DLD1 (cell line): Measurements from ENCODE around the gene SNX13.

Source experiments
- in situ Hi-C: cut with HindIII; loops from 2 replicates; pipeline ENCODE4 v1.10.0; 2017; ENCODE audit warnings: low sequenced_read_pairs

Gene SNX13

DNA sequence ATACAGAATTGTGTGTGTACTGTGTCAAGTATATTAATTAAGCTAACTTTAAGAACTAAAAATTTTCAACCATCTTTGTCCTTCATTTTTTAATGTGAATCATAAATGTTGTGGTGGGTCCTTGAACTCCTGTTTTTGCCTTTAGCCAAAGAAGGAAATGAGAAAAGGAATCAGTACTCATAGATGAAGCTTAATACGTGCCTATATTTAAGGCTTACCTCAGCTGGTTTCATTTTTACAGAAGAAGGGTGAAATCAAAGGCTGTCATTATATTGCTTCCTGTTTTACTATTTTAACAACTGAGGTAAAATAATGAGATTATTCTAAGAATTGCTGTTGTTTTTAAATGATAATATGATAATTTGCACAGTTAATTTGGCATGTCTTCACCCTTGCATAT is 6.3 kb upstream of the SNX13 start:
- in situ Hi-C loops, result loop anchor here (5.0 kb wide), 1 partner anchor 59 kb away; no protein-coding TSS in a partner anchor

DNA sequence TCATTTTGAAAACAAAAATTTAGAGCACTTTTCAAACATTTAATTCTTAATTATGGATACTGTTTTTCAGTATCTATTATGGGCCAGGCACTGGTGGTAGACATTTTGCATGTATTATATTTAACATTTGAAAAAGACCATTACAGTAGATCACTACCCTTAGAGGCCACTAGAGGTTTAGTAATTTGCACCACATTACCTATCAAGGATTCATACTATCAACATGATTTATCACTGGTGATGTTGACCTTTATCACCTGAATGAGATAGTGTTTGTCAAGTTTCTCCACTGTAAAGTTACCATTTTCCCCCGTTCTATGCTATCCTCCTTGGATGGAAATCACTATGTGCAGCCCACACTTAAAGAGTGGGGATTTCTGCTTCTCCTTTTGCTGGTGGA is 4.4 kb upstream of the SNX13 start:
- in situ Hi-C loops, result loop anchor here (5.0 kb wide), 1 partner anchor 57 kb away; no protein-coding TSS in a partner anchor

DNA sequence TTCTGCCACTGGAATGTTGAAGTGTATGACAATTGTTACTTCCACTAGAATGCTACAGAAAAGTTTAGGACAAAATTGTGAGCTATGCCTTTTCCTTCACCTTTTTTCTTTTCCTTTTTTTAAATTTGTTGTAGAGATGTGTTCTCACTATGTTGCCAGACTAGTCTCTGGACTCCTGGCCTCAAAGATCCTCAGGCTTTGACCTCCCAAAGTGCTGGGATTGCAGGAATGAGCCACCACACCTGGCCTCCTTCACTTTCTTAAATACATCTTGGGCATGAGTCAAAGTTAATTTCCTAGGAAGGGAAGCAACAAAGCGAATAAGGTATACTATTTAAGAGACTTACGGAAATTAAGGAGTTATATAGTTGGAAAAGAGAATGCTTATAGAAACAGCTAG is 2.7 kb upstream of the SNX13 start:
- in situ Hi-C loops, result no loop called here

DNA sequence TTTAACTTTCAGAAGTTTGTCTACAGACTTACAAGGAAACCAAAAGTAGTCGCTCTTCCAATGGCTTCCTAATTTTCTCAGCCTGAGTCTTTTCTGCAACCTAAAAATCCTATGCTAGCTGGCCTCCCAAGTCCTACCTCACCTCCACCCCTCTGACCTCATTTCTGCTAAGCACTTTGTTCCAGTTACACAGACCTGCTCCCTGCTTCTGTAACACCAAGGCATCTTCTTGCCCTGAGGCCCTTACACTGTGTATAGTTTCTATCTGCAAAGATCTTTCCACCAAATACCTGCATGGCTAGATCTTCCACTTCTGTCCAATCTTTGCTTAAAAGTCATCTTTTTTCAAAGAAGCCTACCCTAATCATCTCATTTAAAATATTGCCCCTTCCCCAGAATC is 1.9 kb upstream of the SNX13 start:
- in situ Hi-C loops, result no loop called here

DNA sequence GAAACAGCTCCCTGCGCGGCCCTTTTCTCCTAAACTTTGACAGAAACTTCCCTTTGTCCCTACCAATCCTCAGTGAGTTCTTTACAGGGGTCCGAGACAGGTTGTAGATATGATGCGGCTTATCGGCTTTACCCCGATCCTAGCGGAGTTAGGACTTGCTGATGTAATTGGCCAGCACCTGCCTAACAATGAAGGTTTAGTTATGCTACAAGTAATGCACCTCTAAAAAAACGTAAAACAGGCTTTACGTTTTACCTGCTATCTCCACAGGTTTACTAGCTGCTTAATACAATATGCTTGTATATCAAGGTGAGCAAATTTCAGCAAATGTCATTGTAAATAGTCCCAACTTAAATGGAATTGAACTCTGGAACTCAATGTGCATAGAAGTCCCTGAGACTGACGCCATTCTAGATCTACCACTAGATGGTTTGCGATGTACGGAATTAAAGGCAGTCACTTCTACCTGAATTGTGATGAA is 697 bp upstream of the SNX13 start:
- in situ Hi-C loops, result no loop called here

DNA sequence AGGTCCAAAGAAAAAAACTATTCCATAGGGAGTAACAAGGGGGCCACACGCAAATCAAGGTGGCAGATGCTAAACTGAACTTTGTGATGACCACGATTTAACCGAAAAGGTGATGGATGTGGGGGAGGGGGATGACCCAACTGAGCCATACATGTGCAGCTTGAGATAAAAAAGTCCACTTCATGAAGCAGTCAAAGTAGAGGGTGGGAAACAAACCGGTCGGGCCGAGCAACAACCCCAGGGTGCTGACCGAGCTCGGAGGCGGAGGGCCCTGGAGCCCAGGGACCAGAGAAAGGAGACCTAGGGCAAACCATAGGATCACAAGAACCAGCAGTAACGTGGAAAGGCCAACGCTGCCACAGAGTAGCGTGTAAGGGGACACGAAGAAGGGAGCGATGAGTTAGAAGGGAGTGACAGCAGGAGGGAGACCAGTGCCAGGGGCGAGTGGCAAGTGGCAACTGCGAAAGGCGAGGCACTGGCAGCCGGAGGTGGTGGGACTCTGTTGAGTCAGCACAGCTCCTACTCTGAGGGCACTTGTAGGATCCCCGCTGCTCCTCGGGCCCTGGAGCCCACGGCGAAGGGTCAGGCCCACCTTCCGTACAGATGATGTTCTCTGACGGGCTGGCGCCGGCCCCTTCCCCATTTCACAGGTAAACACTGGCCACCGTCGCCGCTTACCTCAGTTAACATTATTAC is 540 bp downstream of the SNX13 start:
- in situ Hi-C loops, result no loop called here

DNA sequence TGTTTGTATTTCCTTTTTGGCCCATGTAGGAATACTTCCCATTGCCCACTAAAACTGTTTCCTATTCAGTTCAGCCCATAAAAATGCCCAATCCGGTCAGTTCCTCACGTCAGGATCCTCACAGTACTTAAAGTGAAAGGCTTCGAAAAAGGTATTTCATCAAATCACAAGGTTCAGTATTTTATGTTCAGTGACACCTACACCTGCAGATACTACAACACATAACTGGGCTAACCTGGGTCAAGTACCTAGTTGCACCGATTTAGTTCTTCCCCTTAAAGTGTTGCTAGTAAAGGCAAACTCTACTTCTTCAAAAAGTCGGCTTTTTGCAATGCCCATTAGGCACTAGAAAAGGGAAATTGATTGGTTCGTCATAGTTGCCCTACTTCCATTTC is 1.1 kb downstream of the SNX13 start:
- in situ Hi-C loops, result no loop called here

DNA sequence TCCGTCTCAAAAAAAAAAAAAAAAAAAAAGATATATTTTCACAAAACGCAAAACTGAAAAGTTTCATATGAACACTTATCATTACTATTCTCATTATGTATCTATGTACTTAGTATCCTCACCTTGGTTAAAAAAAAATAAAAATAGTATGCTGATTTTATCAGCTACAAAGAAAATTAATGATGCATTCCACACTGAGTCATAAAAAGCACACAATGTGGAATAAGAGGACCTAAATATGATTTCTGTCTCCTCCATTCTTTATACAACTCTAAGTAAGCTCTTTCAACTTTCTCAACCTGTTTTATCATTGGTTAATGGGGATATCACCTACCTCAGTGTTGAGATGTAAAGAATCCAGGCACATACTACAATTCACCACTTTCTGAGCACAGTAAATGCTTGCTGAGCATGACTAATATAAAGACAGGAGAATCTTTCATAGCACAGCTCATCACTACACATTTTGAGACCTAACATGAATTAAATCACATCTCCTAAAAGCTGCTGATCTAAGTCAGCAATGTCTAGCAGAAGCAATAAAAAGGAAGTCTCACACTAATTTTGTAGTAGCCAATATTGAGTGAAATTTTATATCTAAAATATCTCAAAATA is 2.7 kb downstream of the SNX13 start:
- in situ Hi-C loops, result no loop called here

DNA sequence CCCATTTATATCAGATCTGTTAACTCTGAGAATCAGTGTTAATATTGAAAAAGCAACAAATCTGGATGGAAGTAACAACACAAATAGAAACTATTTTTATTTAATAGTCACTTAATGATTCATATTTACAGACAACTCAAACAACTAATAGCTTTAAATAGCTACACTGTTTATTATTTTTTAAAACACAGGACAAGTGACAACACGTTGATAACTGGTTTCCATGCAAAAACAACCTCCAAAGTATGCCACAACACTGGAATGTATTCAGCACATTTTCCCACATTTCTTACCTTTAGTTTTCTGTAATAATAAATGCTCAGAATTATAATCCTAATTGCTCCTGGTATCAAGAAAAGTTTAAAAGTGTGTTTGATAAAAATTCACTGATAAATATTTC is 4.0 kb downstream of the SNX13 start:
- in situ Hi-C loops, result no loop called here

DNA sequence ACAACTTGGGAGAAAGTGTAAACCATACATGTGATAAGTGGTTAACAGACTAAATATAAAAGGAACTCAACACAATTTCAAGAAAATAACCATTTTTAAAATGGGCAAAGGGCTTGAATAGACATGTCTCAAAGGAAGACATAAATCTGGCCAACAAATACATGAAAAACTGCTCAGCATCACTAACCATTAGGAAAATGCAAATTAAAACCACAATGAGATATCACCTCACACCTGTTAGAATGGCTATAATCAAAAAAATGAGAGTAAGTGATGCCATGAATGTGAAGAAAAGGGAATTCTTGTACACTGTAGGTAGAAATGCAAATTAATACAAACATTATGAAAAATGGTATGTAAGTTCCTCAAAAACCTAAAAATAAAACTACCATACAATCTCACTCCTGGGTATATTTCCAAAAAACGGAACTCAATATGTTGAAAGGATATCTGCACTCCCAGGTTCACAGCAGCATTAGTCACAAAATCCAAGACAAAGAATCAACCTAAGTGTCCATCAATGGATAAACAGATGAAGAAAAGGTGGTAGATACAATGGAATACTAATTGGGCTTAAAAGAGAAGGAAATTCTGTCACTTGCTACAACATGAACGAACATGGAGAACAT is 5.6 kb downstream of the SNX13 start:
- in situ Hi-C loops, result no loop called here

DNA sequence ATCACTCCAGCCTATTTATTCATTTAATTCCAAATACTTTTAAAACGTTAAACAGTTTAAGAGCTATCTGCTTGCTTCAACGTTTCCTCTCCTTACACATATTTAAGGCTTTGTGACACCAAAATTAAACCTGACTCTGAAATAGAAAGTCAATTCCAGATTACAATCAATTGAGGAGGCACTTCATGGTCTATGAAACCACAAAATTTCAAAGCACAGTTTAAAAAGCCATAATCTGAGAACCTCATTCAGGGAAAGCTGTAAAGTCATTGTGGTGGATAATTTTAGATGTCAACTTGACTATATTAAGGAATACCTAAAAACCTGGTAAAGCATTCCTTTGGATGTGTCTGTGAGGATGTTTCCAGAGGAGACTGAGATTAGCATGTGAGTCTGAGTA is 6.2 kb downstream of the SNX13 start:
- in situ Hi-C loops, result no loop called here

DNA sequence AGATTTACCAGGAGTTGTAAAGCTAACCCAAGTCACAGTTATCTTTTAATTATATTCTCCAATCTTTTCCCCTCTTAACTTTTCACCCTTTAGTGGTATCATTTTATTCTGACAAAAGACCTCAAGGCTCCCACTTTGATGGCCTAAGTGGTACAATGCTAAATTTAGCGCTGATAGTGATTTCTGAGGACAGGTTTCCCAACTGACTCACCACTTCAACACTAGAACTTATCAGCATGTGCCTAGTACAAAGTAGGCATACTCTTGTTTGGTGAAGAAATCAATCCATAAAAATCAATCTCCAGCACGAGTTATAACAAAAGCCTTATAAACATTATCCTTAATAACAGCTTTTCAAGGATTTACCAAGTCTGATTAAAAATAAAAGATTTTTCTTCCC is 7.5 kb downstream of the SNX13 start:
- in situ Hi-C loops, result no loop called here

DNA sequence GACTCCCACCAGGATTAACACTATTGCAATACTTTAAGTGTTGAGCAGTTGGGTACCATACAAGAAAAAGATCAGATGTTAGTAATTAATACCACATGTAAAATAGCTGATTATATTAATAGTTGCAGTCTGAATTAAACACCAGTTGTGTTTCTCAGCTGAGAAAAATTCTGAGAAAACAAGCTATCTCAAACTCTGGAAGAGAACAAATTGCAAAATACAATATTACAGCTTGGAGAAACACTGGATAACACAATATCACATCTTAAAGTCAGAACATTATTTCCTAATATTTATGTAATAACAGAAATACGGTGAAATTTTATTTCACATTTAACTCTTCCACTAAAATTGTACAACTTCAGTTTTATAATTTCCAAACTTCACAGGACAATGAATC is 9.2 kb downstream of the SNX13 start:
- in situ Hi-C loops, result no loop called here

DNA sequence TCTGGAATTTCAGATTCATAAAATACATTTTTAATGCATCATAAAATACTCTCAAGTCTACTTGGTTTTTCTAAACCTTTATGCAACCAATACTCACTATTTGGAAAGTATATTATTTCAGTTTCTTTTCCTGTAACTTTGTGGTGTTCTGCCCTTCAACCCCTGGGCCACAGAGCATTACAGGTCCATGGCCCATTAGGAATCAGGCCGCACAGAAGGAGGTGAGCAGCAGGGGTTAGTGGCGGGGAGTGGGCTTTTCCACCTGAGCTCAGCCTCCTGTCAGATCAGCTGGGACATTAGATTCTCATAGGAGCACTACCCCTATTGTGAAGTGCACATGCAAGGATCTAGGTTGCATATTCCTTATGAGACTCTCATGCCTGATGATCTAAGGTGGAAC is 9.7 kb downstream of the SNX13 start:
- in situ Hi-C loops, result no loop called here

DNA sequence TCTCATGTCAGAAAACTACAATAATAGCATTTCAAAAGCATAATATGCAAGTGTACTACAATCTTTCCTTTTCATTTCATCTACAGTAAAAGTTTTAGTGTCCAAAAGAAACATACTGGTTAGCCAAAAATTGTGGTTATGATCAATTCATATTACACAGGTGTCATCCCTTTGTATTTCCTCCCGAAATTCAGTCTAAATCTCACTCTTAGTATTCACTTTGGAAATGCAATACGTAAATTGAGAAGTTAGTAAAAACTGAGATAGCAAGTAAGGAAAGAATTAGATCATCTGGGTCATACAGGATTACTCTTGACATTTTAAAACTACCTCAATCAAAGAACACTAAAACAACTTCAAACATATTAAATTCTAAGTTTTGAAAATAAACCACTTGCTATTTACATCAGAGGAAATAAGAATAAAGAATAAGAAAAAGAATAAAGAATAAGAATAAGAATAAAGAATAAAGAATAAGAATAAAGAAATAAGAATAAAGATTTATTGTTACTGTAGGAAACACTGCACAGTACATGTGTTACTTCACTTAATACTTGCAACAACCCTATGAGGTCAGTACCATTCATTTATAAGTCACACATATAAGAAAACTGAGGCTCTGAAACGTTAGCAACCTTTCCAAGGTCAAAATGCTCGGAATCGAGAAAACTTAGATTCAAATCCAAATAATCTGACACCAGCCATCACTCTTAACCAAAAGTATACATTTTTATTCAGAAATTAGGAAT is 10.5 kb downstream of the SNX13 start:
- in situ Hi-C loops, result no loop called here

DNA sequence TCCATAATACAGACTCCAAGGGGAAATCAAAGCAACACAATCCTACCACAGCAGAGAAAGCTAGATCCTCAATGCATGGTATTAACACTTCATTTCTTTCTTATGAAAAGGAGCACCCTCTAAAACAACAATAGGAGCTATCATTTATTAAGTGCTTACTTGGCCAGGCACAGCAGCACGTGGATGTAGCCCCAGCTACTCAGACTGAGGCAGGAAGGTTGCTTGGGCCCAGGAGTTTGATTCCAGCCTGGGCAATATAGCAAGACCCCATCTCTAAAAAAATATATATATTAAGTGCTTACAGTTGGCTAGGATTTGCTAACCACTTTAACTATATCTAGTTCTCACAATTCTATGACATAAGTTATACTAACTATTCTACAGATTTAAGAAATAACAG is 12.2 kb downstream of the SNX13 start:
- in situ Hi-C loops, result no loop called here

DNA sequence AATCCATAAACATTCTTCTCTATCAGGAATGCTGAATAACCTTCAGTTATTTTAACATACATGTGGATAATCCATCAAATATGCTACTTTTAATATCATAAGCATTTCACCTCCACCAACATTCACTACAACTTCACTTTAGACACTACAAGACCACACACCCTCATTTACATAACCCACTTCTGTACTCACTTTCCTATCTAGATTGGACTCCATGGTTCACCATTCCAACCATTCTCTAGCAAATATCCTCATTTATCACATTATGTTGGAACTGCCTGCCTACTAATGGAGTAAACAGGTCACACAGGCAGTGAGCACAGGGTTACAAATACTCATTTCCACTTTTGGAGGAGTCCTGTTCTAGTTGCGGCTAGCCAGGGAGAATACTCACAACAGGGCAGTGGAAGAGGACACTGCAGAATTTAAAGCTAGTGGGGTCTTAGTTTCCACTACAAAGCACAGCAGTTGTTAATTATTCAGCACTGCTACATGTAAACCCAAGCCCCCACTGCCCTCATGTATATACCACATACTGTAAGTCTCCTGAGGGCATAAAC is 18.4 kb downstream of the SNX13 start:
- in situ Hi-C loops, result no loop called here

DNA sequence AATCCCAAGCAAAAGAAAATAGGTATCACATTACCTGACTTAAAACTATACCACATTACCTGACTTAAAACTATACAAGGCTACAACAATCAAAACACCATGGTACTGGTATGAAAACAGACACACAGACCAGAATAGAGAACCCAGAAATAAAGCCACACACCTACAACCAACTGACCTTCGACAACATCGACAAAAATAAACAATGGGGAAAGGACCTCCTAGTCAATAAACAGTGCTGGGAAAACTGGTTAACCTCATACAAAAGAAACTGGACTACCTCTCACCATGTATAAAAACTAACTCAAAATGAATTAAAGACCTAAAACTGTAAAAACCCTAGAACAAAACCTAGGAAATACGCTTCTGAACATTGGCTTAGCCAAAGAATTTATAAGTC is 22.5 kb downstream of the SNX13 start:
- in situ Hi-C loops, result no loop called here

DNA sequence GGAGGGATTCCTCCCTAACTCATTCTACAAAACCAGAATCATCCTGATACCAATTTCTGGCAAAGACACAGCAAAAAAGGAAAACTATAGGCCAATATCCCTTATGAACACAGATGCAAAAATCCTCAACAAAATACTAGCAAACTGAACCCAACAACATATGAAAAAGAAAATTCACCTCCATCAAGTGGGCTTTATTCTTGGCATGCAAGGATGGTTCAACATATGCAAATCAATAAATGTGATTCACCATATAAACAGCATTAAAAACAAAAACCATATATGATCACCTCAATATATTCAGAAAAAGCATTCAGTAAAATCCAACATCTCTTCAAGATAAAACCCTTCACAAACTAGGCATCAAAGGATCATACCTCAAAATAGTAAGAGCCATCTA is 23.5 kb downstream of the SNX13 start:
- in situ Hi-C loops, result no loop called here

DNA sequence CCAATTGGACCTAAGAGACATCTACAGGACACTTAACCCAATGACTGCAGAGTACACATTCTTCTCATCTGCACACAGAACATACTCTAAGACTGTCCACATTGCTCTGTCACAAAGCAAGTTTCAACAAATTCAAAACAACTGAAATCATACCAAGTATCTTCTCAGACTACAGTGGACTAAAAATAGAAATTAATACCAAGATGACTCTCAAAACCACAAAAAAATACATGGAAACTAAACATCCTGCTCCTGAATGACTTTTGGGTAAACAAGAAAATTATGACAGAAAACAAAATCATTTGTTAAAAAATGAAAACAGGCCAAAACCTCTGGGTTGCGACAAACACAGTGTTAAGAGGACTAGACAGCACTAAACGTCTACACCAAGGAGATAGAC is 24.5 kb downstream of the SNX13 start:
- in situ Hi-C loops, result no loop called here

DNA sequence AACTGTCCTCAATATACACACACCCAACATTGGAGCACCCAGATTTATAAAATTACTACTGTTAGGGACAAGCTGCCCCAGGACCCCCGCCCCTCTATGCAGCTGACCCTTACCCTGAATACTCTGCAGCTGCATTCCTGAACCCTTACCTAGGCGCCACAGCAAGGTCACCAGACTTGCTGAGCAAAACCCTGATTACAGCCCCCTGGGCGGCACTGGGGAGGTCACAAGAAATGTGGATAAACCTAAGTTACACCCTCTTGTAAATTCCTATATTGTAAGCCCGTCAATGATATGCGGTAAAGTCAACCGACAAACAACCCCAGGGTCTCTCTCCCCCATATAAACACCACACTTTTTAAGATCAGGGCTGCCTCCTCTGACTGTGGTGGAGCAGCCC is 25.1 kb downstream of the SNX13 start:
- in situ Hi-C loops, result no loop called here
